Measurements from ENCODE around the gene CEP170. TPM values are rescaled to one million over a fixed set of nuclear protein-coding genes. Genes with fewer than 3 reads are reported as not detected.
"Not testable (repeated sequence)": the region's sequence is repeated elsewhere in the genome, so short reads cannot be mapped to it uniquely, and the experiment has no call there.

The CEP170 gene
- total RNA-seq, 1 donor from 2014 or later: 47.6 TPM

DNA sequence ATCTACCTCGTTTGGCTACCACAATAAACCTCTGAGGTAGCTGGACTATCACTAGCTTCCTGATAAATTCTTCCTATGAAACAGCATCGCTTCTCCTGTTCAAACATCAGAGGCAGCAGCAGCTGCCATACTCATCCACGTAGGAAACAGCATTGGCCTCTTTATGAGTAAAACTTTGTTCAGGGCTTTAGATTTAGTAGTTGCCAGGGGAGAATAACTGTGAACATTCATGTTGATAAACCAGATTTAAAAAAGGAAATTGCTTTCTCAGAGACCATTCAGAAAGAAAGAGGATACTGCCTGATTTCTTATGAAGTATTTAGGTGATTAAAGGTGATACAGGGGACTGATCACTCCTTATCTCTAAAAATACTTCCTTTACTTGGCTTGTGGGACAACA is 7.2 kb downstream of the CEP170 start:
- intact Hi-C loops (cut with micrococcal nuclease): no loop called here

DNA sequence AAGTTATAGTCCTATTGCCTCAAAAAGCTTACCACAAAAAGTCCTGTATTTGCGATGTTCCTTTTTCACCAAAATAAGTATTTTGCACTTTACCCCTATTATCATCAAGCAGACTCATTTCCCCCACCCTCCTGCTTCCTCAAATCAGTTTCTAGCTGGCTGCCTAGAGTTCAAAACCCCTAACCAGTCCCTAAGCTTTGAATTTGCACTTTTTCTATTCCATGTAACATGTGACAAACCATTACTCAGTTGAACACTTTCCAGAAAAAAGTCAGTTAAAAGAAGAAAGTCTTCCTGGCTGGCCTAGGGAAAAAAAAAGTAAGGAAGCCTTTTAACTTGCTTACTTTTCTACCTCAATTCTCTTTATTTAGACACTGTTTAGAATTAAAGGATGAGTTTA is 8.2 kb downstream of the CEP170 start:
- H3K9me3 Mint-ChIP-seq: peaks cover under 1% of the 10 kb centered on the region
- no peak overlapping the region for H3K4me3 Mint-ChIP-seq
- H3K27ac Mint-ChIP-seq: no peak overlapping the region
- H3K36me3 Mint-ChIP-seq (ENCODE audit: low read depth): peaks cover 10% of the 10 kb centered on the region
- H3K4me1 Mint-ChIP-seq (ENCODE audit: low read depth): peaks cover 25% of the 10 kb centered on the region
- intact Hi-C loops (cut with micrococcal nuclease): no loop called here
- no peaks in the 10 kb centered on the region for H3K27me3 Mint-ChIP-seq (ENCODE audit: insufficient read depth)
- no peak for DNase-seq (ENCODE audit: low spot score)

More for the DNA sequence above, 7.2 kb downstream of the CEP170 start:
- Mint-ChIP-seq H3K4me3 (no peak overlapping the region), H3K27ac (no peak overlapping the region), H3K9me3 (no peaks in the 10 kb centered on the region), H3K36me3 (ENCODE audit: low read depth) (peaks cover 9% of the 10 kb centered on the region), H3K4me1 (ENCODE audit: low read depth) (peaks cover 25% of the 10 kb centered on the region), H3K27me3 (ENCODE audit: insufficient read depth) (no peaks in the 10 kb centered on the region)
- no peak for DNase-seq (ENCODE audit: low spot score)

- DNase-seq (ENCODE audit: low spot score): no peak
- peaks cover 6% of the 10 kb centered on the region for H3K9me3 Mint-ChIP-seq
- no peak overlapping the region for H3K4me3 Mint-ChIP-seq
Measured at GRCh38 chr1:243244432-243244841, 10.6 kb downstream of the CEP170 start.

DNA sequence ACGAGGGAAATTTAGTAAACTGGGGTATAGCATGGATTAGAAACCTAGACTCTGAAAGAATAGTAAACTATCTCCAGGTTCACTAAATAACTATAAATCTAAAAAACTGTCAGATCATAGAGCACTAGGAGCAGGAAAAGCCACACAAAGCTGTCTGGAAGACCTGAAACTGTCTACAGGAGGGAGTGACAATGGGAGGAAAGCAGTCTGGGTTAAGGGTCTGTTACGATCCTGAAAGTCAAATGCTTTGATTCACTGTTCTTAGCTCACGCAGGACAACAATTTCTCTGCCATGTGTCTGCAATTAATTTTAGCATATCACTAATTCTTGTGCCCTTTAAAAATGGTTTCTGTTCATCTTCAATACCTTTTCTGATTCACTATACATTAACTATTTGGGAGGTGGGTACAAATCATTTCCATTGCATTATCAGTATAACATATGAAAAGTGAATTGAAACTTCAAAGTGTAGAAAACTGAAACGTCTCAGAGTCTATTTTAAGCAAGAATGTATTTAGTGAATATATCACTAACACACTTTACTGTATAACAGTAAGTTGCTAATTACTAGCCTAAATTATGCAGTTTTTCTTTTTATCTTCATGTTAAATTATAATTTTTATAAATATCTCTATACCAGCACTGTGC is 18.4 kb downstream of the CEP170 start:
- Mint-ChIP-seq H3K27me3 (ENCODE audit: insufficient read depth) (no peaks in the 10 kb centered on the region), H3K4me3 (no peak overlapping the region), H3K36me3 (ENCODE audit: low read depth) (peaks cover 34% of the 10 kb centered on the region), H3K9me3 (peaks cover 27% of the 10 kb centered on the region), H3K4me1 (ENCODE audit: low read depth) (no peaks in the 10 kb centered on the region), H3K27ac (no peak overlapping the region)
- no peak for DNase-seq (ENCODE audit: low spot score)
- intact Hi-C loops (cut with micrococcal nuclease): no loop called here

More at GRCh38 chr1:243244432-243244841, 10.6 kb downstream of the CEP170 start:
- Mint-ChIP-seq H3K36me3 (ENCODE audit: low read depth) (peaks cover 11% of the 10 kb centered on the region), H3K27me3 (ENCODE audit: insufficient read depth) (no peaks in the 10 kb centered on the region), H3K27ac (no peak overlapping the region), H3K4me1 (ENCODE audit: low read depth) (peaks cover 12% of the 10 kb centered on the region)
- intact Hi-C loops (cut with micrococcal nuclease): no loop called here

DNA sequence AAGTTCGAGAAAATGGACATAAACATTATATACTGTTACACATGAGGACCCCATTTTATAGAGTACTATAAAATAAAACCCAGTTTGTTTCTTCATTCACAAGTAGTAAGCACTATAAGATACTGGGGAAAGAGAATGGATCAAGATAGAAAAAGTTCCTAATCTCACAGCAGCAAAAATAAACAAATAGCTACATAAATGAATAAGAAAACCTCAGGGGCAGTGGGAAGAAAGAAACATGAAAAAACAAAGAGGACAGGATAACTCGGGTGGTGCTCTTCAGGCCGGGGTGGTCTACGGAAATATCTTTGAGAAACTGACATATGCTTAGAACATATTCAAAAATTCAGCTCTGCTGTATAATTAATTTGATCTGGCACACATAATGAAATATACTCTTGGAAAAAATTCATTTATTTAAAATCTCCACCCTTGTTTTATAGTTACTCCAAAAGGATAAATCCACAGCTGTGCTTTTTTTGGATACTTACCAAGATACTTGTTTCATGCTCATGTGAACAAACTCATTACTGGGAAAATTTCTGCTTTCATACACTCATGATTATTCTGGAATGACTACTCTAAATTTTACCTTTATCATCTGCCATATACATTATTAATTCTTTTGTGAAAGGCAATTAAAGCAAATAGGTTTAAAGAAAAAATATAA is 20.0 kb downstream of the CEP170 start:
- H3K4me1 Mint-ChIP-seq (ENCODE audit: low read depth): no peaks in the 10 kb centered on the region
- DNase-seq (ENCODE audit: low spot score): no peak
- no peak overlapping the region for H3K27ac Mint-ChIP-seq
- H3K4me3 Mint-ChIP-seq: no peak overlapping the region
- peaks cover 41% of the 10 kb centered on the region for H3K9me3 Mint-ChIP-seq
- intact Hi-C loops (cut with micrococcal nuclease): no loop called here
- no peaks in the 10 kb centered on the region for H3K27me3 Mint-ChIP-seq (ENCODE audit: insufficient read depth)
- H3K36me3 Mint-ChIP-seq (ENCODE audit: low read depth): peaks cover 41% of the 10 kb centered on the region

GRCh38 chr1:243233908-243234307 is 21.2 kb downstream of the CEP170 start:
- H3K9me3 Mint-ChIP-seq: peaks cover 46% of the 10 kb centered on the region
- H3K27ac Mint-ChIP-seq: no peak overlapping the region
- intact Hi-C loops (cut with micrococcal nuclease): no loop called here
- H3K27me3 Mint-ChIP-seq (ENCODE audit: insufficient read depth): no peaks in the 10 kb centered on the region
- no peak for DNase-seq (ENCODE audit: low spot score)
- H3K36me3 Mint-ChIP-seq (ENCODE audit: low read depth): peaks cover 48% of the 10 kb centered on the region
- H3K4me3 Mint-ChIP-seq: no peak overlapping the region
- peaks cover 5% of the 10 kb centered on the region for H3K4me1 Mint-ChIP-seq (ENCODE audit: low read depth)

- Mint-ChIP-seq H3K9me3 (peaks cover 48% of the 10 kb centered on the region), H3K4me1 (ENCODE audit: low read depth) (peaks cover 5% of the 10 kb centered on the region), H3K27me3 (ENCODE audit: insufficient read depth) (no peaks in the 10 kb centered on the region), H3K4me3 (no peak overlapping the region), H3K36me3 (ENCODE audit: low read depth) (peaks cover 37% of the 10 kb centered on the region), H3K27ac (no peak overlapping the region)
- no peak for DNase-seq (ENCODE audit: low spot score)
- intact Hi-C loops (cut with micrococcal nuclease): no loop called here
Measured at GRCh38 chr1:243230914-243231313, 24.2 kb downstream of the CEP170 start.

GRCh38 chr1:243229526-243229925 is 25.6 kb downstream of the CEP170 start:
- no peak for DNase-seq (ENCODE audit: low spot score)
- Mint-ChIP-seq H3K4me1 (ENCODE audit: low read depth) (peaks cover 5% of the 10 kb centered on the region), H3K27me3 (ENCODE audit: insufficient read depth) (no peaks in the 10 kb centered on the region), H3K27ac (no peak overlapping the region), H3K9me3 (peaks cover 48% of the 10 kb centered on the region), H3K36me3 (ENCODE audit: low read depth) (peaks cover 35% of the 10 kb centered on the region), H3K4me3 (no peak overlapping the region)
- intact Hi-C loops (cut with micrococcal nuclease): no loop called here

GRCh38 chr1:243227622-243228021 is 27.5 kb downstream of the CEP170 start:
- Mint-ChIP-seq H3K4me3 (no peak overlapping the region), H3K36me3 (ENCODE audit: low read depth) (peaks cover 40% of the 10 kb centered on the region), H3K4me1 (ENCODE audit: low read depth) (peaks cover 5% of the 10 kb centered on the region), H3K27me3 (ENCODE audit: insufficient read depth) (no peaks in the 10 kb centered on the region), H3K9me3 (peaks cover 37% of the 10 kb centered on the region), H3K27ac (no peak overlapping the region)
- intact Hi-C loops (cut with micrococcal nuclease): no loop called here
- no peak for DNase-seq (ENCODE audit: low spot score)

- no peak overlapping the region for H3K4me3 Mint-ChIP-seq
- H3K4me1 Mint-ChIP-seq (ENCODE audit: low read depth): no peaks in the 10 kb centered on the region
- intact Hi-C loops (cut with micrococcal nuclease): no loop called here
- H3K27me3 Mint-ChIP-seq (ENCODE audit: insufficient read depth): no peaks in the 10 kb centered on the region
- H3K36me3 Mint-ChIP-seq (ENCODE audit: low read depth): peaks cover 35% of the 10 kb centered on the region
- no peak overlapping the region for H3K27ac Mint-ChIP-seq
- no peak for DNase-seq (ENCODE audit: low spot score)
- H3K9me3 Mint-ChIP-seq: no peaks in the 10 kb centered on the region
Measured at GRCh38 chr1:243218059-243218458, 37.0 kb downstream of the CEP170 start.

GRCh38 chr1:243217349-243217748 is 37.7 kb downstream of the CEP170 start:
- no peak overlapping the region for H3K27ac Mint-ChIP-seq
- intact Hi-C loops (cut with micrococcal nuclease): no loop called here
- H3K9me3 Mint-ChIP-seq: no peaks in the 10 kb centered on the region
- no peaks in the 10 kb centered on the region for H3K27me3 Mint-ChIP-seq (ENCODE audit: insufficient read depth)
- peaks cover 30% of the 10 kb centered on the region for H3K36me3 Mint-ChIP-seq (ENCODE audit: low read depth)
- H3K4me1 Mint-ChIP-seq (ENCODE audit: low read depth): no peaks in the 10 kb centered on the region
- no peak overlapping the region for H3K4me3 Mint-ChIP-seq
- no peak for DNase-seq (ENCODE audit: low spot score)

- DNase-seq (ENCODE audit: low spot score): no peak
- Mint-ChIP-seq H3K4me3 (no peak overlapping the region), H3K27me3 (ENCODE audit: insufficient read depth) (no peaks in the 10 kb centered on the region), H3K27ac (no peak overlapping the region), H3K9me3 (no peaks in the 10 kb centered on the region), H3K36me3 (ENCODE audit: low read depth) (peaks cover 29% of the 10 kb centered on the region), H3K4me1 (ENCODE audit: low read depth) (no peaks in the 10 kb centered on the region)
- intact Hi-C loops (cut with micrococcal nuclease): no loop called here
Measured at GRCh38 chr1:243216741-243217140, 38.3 kb downstream of the CEP170 start.

- H3K4me3 Mint-ChIP-seq; H3K27ac Mint-ChIP-seq; DNase-seq (ENCODE audit: low spot score); H3K9me3 Mint-ChIP-seq; H3K4me1 Mint-ChIP-seq (ENCODE audit: low read depth); intact Hi-C loops (cut with micrococcal nuclease); H3K27me3 Mint-ChIP-seq (ENCODE audit: insufficient read depth): not testable (repeated sequence)
- H3K36me3 Mint-ChIP-seq (ENCODE audit: low read depth): peaks cover 16% of the 10 kb centered on the region
Measured at GRCh38 chr1:243215276-243215875, 39.7 kb downstream of the CEP170 start.

Data from activated T-helper 1 cell treated with anti-CD3 and anti-CD28 coated beads, Interleukin-12 subunit alpha, Interleukin-12 subunit beta, Interleukin-2, Interleukin-4 antibody, amounts not matched to agents 30 ng/mL and 10 ng/mL and 1 ng/mL, durations not matched to agents 14 hours and 24 hours and 36 hours (primary cell).